ENCODE measurements around the gene GRIN1. TPM values are rescaled to one million over a fixed set of nuclear protein-coding genes. Genes with fewer than 3 reads are reported as not detected.

GRIN1 gene
- polyA plus RNA-seq, 2 of the 4 experiments (the other 2 are of a cell fraction), result 0.13 to 0.45 TPM

- H3K27ac ChIP-seq, result no peak overlapping the region
- no peak overlapping the region for H3K4me2 ChIP-seq
- no peak overlapping the region for H3K4me3 ChIP-seq
- ChIA-PET POLR2A (no interaction called here), CTCF (no interaction called here)
- no peak for FAIRE-seq
- TF ChIP-seq BHLHE40 (IDR thresholded peaks at IDR 0.05; ENCODE audit: low read depth, low read length), result no peak
- TF ChIP-seq BCL3 (IDR thresholded peaks at IDR 0.05), result no peak
- no peak for TF ChIP-seq CBX2 (IDR thresholded peaks at IDR 0.05; ENCODE audit: borderline replicate concordance, low read depth)
- TF ChIP-seq, protein P1, sequence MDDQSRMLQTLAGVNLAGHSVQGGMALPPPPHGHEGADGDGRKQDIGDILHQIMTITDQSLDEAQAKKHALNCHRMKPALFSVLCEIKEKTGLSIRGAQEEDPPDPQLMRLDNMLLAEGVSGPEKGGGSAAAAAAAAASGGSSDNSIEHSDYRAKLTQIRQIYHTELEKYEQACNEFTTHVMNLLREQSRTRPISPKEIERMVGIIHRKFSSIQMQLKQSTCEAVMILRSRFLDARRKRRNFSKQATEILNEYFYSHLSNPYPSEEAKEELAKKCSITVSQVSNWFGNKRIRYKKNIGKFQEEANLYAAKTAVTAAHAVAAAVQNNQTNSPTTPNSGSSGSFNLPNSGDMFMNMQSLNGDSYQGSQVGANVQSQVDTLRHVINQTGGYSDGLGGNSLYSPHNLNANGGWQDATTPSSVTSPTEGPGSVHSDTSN (IDR thresholded peaks at IDR 0.05), result no peak
- TF ChIP-seq HEYL (CRISPR knock-in tag; IDR thresholded peaks at IDR 0.05), result no peak
- H3K9me3 ChIP-seq, result no peaks in the 10 kb centered on the region
- WGBS (ENCODE audit: missing lambda C conversion rate), result 61% methylated on average over 21 of the region's 24 CpGs
- H3K4me1 ChIP-seq, result peaks cover 24% of the 10 kb centered on the region; the same call in 1 of the 3 replicates
- no peak for ATAC-seq
- no peak for DNase-seq (ENCODE audit: low read depth in 1 of 2, low spot score in 1 of 2)
Observed at GRCh38 chr9:137147793-137148160, 8.8 kb downstream of the GRIN1 start.

GRCh38 chr9:137148242-137148641 lies 9.3 kb downstream of the GRIN1 start:
- ATAC-seq (no peak), DNase-seq (ENCODE audit: low read depth in 1 of 2, low spot score in 1 of 2) (no peak), FAIRE-seq (no peak)
- no peak overlapping the region for H3K4me2 ChIP-seq
- WGBS (ENCODE audit: missing lambda C conversion rate), result 85% methylated on average over 24 of the region's 27 CpGs
- ChIA-PET POLR2A (no interaction called here), CTCF (interaction anchor here (0.9 kb wide), 1 partner anchor 20 kb away, joined by 4 read pairs; no protein-coding TSS in a partner anchor)
- no peak overlapping the region for H3K4me3 ChIP-seq
- H3K4me1 ChIP-seq, result peaks cover 24% of the 10 kb centered on the region; the same call in 1 of the 3 replicates
- no peaks in the 10 kb centered on the region for H3K9me3 ChIP-seq
- TF ChIP-seq HDAC2 (IDR thresholded peaks at IDR 0.05), result no peak
- TF ChIP-seq HEYL (CRISPR knock-in tag; IDR thresholded peaks at IDR 0.05), result no peak
- TF ChIP-seq NR3C1 (IDR thresholded peaks at IDR 0.05), result no peak
- no peak for TF ChIP-seq POLR2A (IDR thresholded peaks at IDR 0.05; ENCODE audit: low read length)
- TF ChIP-seq CHD4 (IDR thresholded peaks at IDR 0.05; ENCODE audit: borderline replicate concordance), result no peak
- no peak for TF ChIP-seq FOXS1 (CRISPR knock-in tag; IDR thresholded peaks at IDR 0.05)
- no peak for TF ChIP-seq KDM5A (IDR thresholded peaks at IDR 0.05)
- TF ChIP-seq, protein P1 (IDR thresholded peaks at IDR 0.05), result no peak
- no peak for TF ChIP-seq MAFK (IDR thresholded peaks at IDR 0.05; ENCODE audit: partially characterized antibody)
- TF ChIP-seq CEBPB (IDR thresholded peaks at IDR 0.05), result no peak
- TF ChIP-seq BHLHE40 (IDR thresholded peaks at IDR 0.05; ENCODE audit: low read depth, low read length), result no peak
- TF ChIP-seq EHMT2 (IDR thresholded peaks at IDR 0.05; ENCODE audit: low read depth), result no peak
- TF ChIP-seq EP300 (IDR thresholded peaks at IDR 0.05), result no peak
- no peak for TF ChIP-seq CTCF (IDR thresholded peaks at IDR 0.05)
- H3K27ac ChIP-seq, result no peak overlapping the region

GRCh38 chr9:137148661-137149060 lies 9.7 kb downstream of the GRIN1 start:
- FAIRE-seq (no peak), ATAC-seq (no peak), DNase-seq (ENCODE audit: low read depth in 1 of 2, low spot score in 1 of 2) (no peak)
- Histone ChIP-seq H3K4me1 (peaks cover 24% of the 10 kb centered on the region; the same call in 1 of the 3 replicates), H3K27ac (no peak overlapping the region), H3K4me2 (no peak overlapping the region), H3K4me3 (no peak overlapping the region), H3K9me3 (no peaks in the 10 kb centered on the region)
- WGBS (ENCODE audit: missing lambda C conversion rate), result 89% methylated on average over 19 of the region's 19 CpGs
- CTCF ChIA-PET, result interaction anchor here (0.6 to 1.4 kb wide), 6 partner anchors 8 to 80 kb away, joined by 3 to 6 read pairs (median 4); no protein-coding TSS in a partner anchor
- POLR2A ChIA-PET, result no interaction called here
- TF ChIP-seq HDAC2 (IDR thresholded peaks at IDR 0.05) (no peak), CTCF (IDR thresholded peaks at IDR 0.05) (no peak), EHMT2 (IDR thresholded peaks at IDR 0.05; ENCODE audit: low read depth) (no peak), KDM1A (IDR thresholded peaks at IDR 0.05; ENCODE audit: low read depth) (no peak), MYC (IDR thresholded peaks at IDR 0.05; ENCODE audit: borderline replicate concordance, low read length) (no peak), MAZ (IDR thresholded peaks at IDR 0.05; ENCODE audit: borderline replicate concordance, low read depth, low read length) (no peak), HES2 (IDR thresholded peaks at IDR 0.05) (no peak), MAX (IDR thresholded peaks at IDR 0.05) (no peak), TP53 (CRISPR knock-in tag; IDR thresholded peaks at IDR 0.05) (no peak), ATOH8 (CRISPR knock-in tag; IDR thresholded peaks at IDR 0.05; ENCODE audit: low read depth) (no peak), SREBF2 (IDR thresholded peaks at IDR 0.05) (no peak), GATA3 (IDR thresholded peaks at IDR 0.05; ENCODE audit: borderline replicate concordance) (no peak), EHF (CRISPR knock-in tag; IDR thresholded peaks at IDR 0.05) (no peak), HOXB5 (CRISPR knock-in tag; IDR thresholded peaks at IDR 0.05) (no peak)
